Fibroblast of skin of right biceps (primary cell): ENCODE results near the gene SOX5.
"Not testable (repeated sequence)": the region's sequence is repeated elsewhere in the genome, so short reads cannot be mapped to it uniquely, and the experiment has no call there.

Experiments
- DNase-seq: peaks from one replicate; pipeline ENCODE4 v3.0.0-alpha.2; 2013

SOX5 gene

DNA sequence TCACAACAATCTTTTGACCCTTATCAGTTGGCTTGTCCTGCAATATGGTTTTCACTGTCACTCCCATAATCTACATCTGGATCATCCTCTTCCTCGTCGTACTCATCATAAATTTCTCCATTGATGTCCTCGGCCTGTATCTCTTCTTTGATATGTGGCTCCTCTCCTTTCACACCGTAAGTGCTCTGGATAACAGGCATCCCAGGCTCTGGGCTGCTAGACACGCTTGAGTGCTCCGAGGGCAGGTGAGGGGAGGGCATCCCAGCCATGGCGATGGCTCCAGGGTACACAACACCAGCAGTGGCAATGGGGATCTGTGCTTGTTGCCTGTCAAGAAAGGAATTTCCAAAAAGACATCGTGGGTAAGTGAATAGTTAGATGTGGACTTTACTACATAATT is 415.3 kb downstream of the SOX5 start:
- no peak for DNase-seq

DNA sequence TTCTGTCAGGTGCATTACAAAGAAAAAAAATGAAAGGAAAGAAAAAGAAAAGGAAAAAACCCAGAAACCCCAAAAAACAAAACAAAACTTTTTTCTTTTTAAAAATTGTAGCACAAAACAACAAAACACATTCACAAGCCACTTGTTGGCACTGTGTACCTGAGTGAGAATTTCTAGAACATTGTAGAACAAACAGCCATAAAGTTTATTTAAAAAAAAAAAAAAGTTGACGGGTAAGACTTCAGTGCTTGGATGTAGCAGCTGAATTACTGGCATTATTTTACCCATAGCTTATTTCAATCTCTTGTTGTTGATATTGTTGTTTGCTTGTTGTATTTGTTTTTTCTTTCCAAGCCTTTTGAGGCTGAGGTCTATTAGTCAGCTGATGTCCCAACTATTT is 415.8 kb downstream of the SOX5 start:
- no peak for DNase-seq

DNA sequence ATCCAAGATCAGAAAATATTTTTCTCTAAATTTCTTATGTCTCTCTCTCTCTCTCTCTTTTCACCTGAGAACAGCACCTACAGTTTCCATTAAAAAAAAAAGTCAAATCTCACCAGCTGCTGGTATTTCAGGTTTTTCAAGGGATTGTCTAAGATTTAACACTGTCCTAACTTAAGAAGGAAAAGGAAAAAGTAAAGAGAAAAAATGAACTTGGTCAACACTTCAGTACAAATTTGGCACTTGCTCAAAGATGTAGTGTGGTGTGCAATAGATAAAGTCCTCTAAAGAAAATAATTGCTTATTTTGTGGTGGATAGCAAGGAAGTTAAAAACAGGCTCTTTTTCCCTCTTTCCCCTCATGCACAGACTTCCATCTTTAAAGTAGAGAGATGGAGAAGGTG is 416.2 kb downstream of the SOX5 start:
- DNase-seq = no peak

DNA sequence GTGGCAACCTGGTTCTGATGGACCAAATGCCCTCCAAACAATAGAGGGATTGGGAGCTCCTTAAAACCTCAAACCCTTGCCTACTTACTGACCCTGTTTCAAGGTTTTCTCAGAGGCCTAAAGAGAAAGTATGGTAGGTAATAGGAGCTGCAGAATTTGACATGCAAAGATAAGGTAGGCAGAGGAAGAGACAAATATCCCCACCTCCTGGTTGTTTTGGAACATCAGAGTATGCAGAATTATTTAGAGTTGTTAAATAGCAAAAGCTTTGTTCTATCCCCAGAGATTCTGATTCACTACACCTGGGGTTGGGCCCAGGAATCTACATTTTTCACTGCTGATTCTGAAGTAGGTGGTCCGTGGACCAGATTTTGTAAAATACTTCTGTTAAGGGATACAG is 421.2 kb downstream of the SOX5 start:
- no peak for DNase-seq

DNA sequence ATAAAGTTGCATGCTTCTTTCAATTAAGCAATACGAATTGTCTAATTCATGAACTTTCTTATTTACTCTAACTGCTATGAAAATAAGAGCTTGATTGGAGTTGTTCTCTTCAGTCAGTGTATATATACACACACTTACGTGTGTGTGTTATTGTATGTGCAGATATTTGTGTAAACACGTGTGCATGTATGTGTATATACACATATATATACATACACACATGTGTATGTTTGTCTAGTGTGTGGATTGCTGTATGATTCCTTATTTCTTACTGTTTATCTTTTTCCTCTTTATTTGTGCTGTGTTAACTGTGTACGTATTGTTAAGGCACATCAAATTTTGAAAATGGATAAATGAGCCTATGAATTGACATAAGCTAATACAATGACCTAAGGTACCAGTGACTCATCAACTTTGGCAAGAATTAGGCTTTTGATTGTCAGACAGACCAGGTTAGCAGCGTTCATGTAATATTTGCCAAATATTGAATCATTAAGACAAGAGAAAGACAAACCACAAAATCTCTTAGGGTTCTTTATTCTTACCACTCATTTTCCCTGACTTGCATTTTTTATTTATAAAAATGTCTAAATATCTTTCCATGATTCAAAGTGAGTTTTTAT is 423.9 kb downstream of the SOX5 start:
- DNase-seq = no peak

DNA sequence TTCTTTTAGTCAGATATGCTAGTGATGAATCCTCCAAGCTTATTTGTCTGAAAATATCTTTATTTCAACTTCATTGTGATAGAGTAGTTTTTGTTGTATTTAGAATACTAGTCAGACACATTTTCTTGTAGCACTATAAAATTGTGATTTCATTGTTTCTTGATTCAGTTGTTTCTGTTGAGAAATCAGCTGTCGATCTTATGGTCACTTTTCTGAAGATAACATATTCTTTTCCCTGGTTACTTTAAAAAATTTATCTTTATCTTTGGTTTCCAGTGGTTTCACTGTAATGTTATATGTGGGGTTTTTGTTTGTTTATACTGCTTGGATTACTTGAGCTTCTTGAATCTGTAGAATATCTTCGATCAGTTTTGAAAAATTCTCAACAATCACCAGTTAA is 426.1 kb downstream of the SOX5 start:
- no peak for DNase-seq

DNA sequence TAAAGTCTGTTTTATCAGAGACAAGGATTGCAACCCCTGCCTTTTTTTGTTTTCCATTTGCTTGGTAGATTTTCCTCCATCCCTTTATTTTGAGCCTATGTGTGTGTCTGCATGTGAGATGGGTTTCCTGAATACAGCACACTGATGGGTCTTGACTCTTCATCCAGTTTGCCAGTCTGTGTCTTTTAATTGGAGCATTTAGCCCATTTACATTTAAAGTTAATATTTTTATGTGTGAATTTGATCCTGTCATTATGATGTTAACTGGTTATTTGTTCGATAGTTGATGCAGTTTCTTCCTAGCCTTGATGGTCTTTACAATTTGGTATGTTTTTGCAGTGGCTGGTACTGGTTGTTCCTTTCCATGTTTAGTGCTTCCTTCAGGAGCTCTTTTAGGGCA is 430.0 kb downstream of the SOX5 start:
- not testable (repeated sequence) for DNase-seq

DNA sequence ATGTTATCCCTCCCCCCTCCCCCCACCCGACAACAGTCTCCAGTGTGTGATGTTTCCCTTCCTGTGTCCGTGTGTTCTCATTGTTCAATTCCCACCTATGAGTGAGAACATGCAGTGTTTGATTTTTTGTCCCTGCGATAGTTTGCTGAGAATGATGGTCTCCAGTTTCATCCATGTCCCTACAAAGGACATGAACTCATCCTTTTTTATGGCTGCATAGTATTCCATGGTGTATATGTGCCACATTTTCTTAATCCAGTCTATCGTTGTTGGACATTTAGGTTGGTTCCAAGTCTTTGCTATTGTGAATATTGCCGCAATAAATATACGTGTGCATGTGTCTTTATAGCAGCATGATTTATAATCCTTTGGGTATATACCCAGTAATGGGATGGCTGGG is 433.7 kb downstream of the SOX5 start:
- not testable (repeated sequence) for DNase-seq

DNA sequence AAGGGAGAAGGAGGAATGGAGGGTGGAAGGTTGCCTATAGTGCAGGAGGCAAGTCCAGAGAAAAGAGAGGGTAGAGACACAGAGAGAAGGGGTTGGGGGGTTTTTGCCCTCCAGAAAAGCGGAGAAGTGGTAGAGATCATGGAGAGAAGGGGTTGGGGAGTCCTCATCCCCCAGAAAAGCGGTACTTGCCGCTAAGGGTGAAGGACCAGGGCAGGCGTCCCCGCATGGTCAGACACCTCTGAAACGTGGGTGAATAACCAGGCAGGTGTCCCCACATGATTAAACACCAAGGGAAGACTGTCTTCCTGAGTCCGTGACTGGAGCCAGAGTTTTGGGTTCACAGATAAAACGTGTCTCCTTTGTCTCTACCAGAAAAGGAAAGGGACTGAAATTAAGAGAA is 439.0 kb downstream of the SOX5 start:
- DNase-seq = no peak

DNA sequence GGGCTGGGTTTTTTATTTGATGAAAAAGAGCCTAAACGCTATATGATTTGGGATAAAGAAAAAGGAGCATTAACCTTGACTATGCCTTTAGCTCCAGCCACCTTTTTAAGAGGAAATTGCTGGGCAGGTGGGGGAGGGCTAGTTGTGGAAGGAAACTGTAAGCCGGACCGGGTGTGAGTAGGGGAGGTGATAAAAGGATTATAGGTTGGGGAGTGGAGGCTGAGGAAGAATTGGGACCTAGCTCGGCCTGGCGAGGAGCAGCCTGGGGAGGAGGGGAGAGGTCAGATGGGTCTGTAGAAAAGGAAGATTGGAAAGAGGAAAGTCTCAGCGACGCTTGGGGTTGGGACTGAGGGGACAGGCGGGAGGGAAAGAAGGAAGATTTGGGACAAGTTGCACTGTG is 439.6 kb downstream of the SOX5 start:
- DNase-seq = not testable (repeated sequence)

DNA sequence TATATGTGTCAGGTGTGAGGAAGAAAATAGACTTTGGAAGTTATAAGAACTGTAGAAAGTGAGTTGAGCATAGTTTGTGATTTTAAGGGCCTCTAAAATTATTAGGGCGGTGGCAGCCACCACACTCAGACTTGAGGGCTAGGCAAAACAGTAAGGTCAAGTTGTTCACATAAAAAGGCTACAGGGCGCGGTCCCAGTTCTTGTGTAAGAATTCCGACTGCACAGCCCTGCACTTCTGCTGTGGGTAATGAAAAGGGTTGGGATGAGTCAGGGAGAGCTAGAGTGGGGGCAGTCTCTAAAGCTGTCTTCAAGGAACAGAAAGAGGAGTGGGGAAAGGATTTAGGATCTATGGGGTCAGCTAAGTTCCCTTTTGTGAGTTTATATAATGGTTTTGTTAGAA is 441.7 kb downstream of the SOX5 start:
- not testable (repeated sequence) for DNase-seq

DNA sequence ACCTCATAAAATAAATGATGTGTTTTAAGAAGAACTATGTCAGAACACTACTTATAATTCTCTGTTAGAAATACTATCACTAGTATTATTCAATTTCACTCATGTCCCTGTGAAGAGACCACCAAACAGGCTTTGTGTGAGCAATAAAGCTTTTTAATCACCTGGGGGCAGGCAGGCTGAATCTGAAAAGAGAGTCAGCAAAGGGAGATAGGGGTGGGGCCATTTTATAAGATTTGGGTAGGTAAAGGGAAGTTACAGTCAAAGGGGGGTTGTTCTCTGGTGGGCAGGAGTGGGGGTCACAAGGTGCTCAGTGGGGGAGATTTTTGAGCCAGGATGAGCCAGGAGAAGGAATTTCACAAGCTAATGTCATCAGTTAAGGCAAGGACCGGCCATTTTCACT is 443.7 kb downstream of the SOX5 start:
- DNase-seq = not testable (repeated sequence)

DNA sequence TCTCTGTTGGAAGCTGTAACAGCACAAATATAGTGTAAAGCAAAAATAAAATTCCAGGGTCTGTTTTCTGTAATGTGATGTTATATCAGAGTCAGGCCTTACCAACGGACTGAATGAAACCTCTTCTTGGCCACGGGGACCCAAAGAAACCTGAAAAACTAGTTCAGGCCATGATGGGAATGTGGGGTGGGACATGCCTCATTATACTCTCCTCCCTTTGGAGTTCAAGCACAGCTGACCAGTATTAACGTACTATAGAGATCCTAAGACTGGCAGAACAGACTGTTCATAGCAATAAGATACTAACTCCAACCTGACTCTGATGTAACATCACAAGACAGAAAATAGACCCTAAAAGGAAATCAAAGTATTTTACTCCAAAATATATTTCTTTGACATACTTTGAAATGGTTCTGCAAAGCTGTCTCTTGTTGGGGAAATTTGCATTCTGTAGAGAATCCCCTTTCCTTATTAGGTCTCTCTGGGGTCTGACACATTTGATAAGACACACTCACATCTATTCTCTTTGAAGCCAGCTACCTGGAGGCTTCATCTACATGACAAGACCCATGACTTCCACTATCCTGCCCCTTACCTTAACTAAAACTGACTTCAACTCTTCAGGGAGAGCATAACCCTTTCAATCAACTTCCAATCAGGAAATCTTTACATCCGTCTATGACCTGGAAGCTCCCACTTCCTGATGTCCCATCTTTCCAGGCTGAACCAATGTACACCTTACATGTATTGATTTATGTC is 444.6 kb downstream of the SOX5 start:
- no peak for DNase-seq

DNA sequence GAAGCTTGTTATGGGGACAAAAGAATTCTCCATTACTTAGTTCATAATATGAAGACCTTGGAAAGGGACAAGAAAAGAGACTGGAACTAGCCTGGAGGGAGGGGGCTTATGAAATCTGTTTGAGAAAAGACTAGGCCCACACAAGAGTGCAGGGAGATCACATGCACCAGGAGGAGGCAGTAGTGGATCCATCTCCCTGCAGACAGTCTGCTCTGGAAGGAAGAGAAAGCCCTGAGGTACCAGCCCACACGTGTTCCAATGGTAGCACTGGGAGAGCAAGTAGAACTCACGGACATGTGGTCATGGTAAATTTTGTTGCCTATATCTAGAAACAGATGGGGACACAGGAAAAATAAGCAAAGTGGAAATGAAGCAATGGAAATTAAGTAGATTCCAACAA is 445.4 kb downstream of the SOX5 start:
- no peak for DNase-seq

DNA sequence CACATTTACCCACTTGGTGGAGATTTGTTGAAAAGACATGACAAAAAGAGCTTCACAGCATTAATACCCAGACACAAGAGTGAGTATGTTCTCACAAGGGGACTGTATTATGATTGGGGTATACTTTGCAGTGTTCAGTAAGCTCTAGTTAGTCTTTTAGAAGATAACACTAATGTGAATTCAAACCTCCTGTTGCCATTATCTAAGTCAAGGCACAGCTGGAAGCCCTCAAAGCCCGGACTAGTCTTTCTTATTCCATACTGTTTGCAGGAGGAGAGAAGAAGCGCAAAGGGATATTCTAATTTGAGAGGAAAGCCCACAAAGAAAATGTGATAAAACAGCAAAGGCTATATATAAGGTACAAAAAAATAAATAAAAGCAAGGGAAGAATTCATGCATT is 445.9 kb downstream of the SOX5 start:
- no peak for DNase-seq

DNA sequence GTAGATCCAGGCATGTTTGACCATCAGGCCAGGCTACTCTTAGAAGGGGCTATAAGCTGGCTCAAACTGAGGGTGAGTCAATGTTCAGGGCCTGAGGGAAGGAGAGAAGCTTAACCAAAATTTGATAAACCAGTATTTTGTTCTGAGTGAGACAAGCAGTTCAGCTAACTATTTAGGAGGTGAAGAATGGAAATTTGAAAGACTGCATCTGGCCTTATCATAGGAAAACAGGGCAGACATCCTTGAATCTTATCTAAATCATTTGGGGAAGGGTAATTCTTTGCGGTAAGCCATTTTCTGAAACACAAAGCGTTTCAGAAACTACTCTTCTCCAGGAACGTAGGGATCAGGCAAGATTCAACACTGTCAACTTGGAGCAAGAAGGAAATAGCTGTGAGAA is 447.2 kb downstream of the SOX5 start:
- no peak for DNase-seq

DNA sequence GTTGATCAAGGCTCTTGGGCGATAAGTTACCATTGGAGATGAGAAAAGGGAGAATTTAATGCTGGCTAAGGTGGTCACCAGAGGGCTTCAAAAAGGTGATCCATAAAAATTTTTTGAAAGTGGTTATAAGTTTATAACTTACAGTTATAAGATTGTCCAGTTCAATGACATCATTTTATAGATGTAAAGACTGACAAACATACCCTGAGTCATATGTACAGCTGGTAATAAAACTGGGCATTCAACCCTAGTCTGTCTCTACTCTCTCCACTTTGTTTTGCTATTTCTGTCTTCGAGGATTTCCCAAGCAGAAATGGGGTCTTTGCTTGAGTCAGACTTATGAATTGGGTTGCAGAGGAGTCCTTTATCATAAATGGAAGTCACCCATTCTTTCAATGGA is 454.0 kb downstream of the SOX5 start:
- DNase-seq = no peak

DNA sequence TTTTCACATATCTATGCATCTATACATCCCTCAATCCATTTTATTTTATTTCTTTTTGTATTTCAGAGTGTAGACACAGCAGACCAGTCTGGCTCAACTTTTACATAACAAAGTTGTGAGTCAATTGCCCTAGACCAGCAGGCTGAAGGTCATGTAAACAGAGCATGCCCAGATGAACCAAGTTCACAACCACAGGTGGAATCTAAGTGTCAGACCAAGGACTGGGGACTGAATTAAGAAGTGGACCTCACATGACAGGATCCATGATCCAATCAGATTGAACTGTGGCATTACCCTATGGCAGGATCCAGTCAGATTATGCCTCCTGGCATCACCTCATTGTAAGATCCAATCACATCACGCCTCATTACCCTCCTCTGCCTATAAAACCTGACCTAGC is 455.8 kb downstream of the SOX5 start:
- DNase-seq = no peak

DNA sequence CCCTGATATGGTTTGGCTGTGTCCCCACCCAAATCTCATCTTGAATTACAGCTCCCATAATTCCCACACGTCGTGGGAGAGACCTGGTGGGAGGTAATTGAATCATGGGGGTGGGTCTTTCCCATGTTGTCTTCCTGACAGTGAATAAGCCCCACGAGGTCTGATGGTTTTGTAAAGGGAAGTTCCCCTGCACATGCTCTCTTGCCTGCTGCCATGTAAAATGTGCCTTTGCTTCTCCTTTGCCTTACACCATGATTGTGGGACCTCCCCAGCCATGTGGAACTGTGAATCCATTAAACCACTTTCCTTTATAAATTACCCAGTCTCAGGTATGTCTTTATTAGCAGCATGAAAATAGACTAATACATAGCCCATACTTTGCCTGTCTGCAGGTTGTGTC is 458.4 kb downstream of the SOX5 start:
- not testable (repeated sequence) for DNase-seq

DNA sequence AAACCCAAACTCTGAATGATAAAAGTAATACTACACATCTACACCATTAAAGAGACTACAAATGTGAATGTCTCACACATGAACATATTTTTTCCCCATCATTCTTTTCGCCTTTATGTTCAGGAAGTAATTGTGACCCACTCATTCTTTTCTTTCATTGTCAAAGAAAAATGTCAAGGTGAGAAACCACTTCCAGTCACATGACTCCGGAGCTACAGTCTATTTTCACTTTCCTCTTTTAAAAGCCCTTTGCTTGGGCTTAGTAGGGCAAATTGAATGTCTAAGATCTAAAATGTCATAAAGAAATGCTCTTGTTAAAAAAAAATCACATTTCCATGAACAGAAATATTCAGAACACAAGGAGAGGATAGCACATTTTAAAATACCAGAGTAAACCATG is 461.3 kb downstream of the SOX5 start:
- no peak for DNase-seq

DNA sequence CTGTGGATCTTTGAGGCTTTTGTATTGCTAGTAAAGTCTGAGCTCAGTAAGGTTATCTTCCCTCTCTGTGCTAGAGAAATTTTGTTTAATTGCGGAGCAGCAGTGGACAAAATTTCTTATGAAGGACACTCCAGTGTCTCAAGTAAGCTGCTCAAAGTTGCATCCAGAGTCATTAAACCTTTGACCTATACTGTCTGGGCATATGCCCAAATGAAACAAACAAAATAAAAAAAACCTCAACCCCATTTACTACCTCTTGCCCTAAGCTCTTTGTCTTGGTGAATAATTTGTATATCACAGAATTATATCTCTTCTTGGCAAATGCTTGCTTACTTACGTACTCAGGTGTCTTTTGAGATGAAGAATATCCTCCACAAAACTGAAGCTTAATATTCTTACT is 465.2 kb downstream of the SOX5 start:
- no peak for DNase-seq

DNA sequence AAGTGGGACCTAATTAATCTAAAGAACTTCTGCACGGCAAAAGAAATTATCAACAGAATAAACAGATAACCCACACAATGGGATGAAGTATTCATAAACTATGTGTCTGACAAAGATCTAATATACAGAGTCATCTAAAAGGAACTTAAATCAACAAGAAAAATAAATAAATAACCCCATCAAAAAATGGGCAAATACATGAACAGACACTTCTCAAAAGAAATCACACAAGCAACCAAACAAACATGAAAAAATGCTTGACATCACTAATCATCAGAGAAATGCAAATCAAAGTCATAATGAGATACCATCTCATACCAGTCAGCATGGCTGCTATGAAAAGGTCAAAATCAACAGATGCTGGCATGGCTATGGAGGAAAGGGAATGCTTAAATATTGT is 466.9 kb downstream of the SOX5 start:
- DNase-seq = no peak
